RWPE1 (cell line): ENCODE measurements around the gene PAQR9.

ENCODE experiments used
- CTCF ChIA-PET: fragments of 350-600 bp; sonication (Branson Sonifier 250); formaldehyde crosslinking; extraction: SDS; loops from one replicate; lab custom pipeline; 2021; lab: Yijun Ruan, JAX
- POLR2A ChIA-PET: fragments of 400-600 bp; formaldehyde crosslinking; extraction: SDS; loops from one replicate; lab custom pipeline; 2020; ENCODE audit warnings: antibody characterized with exemption; ENCODE audit not compliant: low non-redundant PET; lab: Yijun Ruan, JAX
- DNase-seq: peaks from one replicate; pipeline ENCODE4 v3.0.0; 2012; ENCODE audit warnings: low spot score
- H3K27ac ChIP-seq: fragments of 450-650 bp; 2 replicates; pipeline ENCODE4 v1.5.1; 2017
- TF ChIP-seq, protein P1 (sequence below): fragments of 450-650 bp; conservative IDR thresholded peaks from 2 replicates; pipeline ENCODE4 v1.5.1; 2017; ENCODE audit warnings: low read depth, mild to moderate bottlenecking

The PAQR9 gene

GRCh38 chr3:142931222-142931621, 32.3 kb downstream of the PAQR9 start:
- CTCF ChIA-PET = interaction anchor here (0.5 to 1.7 kb wide), 6 partner anchors 10 to 1307 kb away, joined by 3 to 7 read pairs (median 4); no protein-coding TSS in a partner anchor

DNA sequence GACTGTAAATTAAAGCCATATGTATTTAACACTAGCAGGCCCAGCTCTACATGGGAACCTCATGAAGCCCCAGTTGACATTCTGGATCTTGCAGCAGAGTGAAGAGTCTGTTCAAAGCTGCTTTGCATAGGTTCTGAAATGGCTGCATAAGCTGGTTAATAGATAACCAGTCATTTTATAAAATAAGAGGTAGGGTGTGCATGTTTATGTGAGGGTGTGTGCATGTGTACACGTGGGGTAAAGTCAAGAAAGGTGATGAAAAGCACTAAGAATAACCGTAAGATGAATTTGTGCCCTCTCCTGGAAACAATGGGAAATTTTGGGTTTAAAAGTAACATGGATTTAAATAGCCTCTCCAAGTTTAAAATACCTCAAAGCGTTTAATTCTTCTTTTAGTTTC, 33.0 kb downstream of the PAQR9 start:
- CTCF ChIA-PET = interaction anchor here (0.5 to 1.7 kb wide), 2 partner anchors 56 to 295 kb away, joined by 3 to 5 read pairs; no protein-coding TSS in a partner anchor
- POLR2A ChIA-PET = no interaction called here
- no peak for DNase-seq
- H3K27ac ChIP-seq = no peak overlapping the region
- TF ChIP-seq, protein P1, sequence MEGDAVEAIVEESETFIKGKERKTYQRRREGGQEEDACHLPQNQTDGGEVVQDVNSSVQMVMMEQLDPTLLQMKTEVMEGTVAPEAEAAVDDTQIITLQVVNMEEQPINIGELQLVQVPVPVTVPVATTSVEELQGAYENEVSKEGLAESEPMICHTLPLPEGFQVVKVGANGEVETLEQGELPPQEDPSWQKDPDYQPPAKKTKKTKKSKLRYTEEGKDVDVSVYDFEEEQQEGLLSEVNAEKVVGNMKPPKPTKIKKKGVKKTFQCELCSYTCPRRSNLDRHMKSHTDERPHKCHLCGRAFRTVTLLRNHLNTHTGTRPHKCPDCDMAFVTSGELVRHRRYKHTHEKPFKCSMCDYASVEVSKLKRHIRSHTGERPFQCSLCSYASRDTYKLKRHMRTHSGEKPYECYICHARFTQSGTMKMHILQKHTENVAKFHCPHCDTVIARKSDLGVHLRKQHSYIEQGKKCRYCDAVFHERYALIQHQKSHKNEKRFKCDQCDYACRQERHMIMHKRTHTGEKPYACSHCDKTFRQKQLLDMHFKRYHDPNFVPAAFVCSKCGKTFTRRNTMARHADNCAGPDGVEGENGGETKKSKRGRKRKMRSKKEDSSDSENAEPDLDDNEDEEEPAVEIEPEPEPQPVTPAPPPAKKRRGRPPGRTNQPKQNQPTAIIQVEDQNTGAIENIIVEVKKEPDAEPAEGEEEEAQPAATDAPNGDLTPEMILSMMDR = no peak

More at GRCh38 chr3:142931222-142931621, 32.3 kb downstream of the PAQR9 start:
- POLR2A ChIA-PET = no interaction called here
- H3K27ac ChIP-seq = no peak overlapping the region
- TF ChIP-seq, protein P1 = no peak
- DNase-seq = no peak

DNA sequence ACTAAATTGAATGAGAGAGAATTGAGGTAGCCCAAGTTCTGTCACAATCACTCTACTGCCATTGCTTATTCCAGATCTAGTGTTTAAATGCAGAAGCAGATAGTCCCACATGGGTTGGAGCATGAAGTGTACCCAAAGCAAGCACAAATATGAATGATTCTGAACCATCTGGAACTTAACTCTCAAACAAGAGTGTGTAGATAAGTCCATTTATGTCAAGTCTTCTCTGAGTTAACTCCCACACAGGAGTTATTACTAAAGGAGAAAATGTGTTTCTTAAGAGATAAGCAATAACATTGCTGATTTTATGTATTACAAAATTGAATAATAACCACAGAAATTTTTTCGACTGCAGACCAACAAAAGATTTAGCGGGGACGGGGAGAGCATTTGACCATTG, 33.6 kb downstream of the PAQR9 start:
- no peak overlapping the region for H3K27ac ChIP-seq
- POLR2A ChIA-PET = no interaction called here

GRCh38 chr3:142929109-142929508, 34.4 kb downstream of the PAQR9 start:
- ChIA-PET POLR2A (no interaction called here), CTCF (no interaction called here)
- TF ChIP-seq, protein P1 = peak; percentile 28; the same call in 1 of the 2 replicates
- H3K27ac ChIP-seq = no peak overlapping the region
- peak; percentile 66 for DNase-seq

More for the DNA sequence above, 33.6 kb downstream of the PAQR9 start:
- TF ChIP-seq, protein P1 = no peak
- no peak for DNase-seq
- CTCF ChIA-PET = no interaction called here

GRCh38 chr3:142926368-142926944, 37.0 kb downstream of the PAQR9 start:
- TF ChIP-seq, protein P1 = no peak
- H3K27ac ChIP-seq = no peak overlapping the region
- no peak for DNase-seq
- CTCF ChIA-PET = interaction anchor here (0.7 to 0.8 kb wide), 2 partner anchors 54 to 689 kb away, joined by 3 read pairs; no protein-coding TSS in a partner anchor
- POLR2A ChIA-PET = no interaction called here

DNA sequence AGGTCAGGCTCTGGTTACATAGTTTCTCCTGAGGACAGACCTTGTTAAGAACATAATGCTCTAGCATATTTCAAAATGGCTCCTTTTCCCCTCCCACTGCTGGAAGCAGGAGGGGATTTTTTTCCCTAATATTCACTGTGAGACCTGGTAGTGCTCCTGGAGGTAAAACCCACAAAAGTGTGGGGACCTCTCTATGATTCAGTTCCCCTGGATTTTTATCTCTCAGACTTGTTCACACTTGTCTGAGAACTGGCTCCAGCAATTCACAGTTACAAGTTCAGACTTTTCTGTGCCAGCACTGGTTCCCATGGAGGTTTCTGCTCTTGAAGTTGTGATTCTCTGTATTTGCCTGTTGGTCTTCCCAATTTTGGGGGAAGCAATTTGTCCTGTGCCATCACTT, 38.3 kb downstream of the PAQR9 start:
- CTCF ChIA-PET = interaction anchor here (0.6 kb wide), 1 partner anchor 687 kb away, joined by 5 read pairs; no protein-coding TSS in a partner anchor
- H3K27ac ChIP-seq = peak overlapping the region; percentile 42
- POLR2A ChIA-PET = no interaction called here
- TF ChIP-seq, protein P1 = no peak
- DNase-seq = peak; percentile 74
